IMR-90 (cell line): ENCODE measurements around the gene ZFYVE28. TPM values are rescaled to one million over a fixed set of nuclear protein-coding genes. Genes with fewer than 3 reads are reported as not detected.

Source experiments
- ATAC-seq: fragments of 200-7000 bp; cut with Tn5 transposase; 2 replicates; pipeline ENCODE4 v1.9.1; 2020; ENCODE audit warnings: low read depth, mild to moderate bottlenecking, moderate library complexity
- BruUV-seq: library from RNA; stranded (reverse); fragments of 400-500 nt; replicated peaks from 2 replicates; lab custom pipeline; 2021; lab: Mats Ljungman, UMichigan
- CTCF ChIA-PET: fragments of 300-600 bp; formaldehyde crosslinking; extraction: SDS; loops from one replicate; lab custom pipeline; 2021; ENCODE audit warnings: antibody characterized with exemption; lab: Yijun Ruan, JAX
- POLR2A ChIA-PET: fragments of 300-600 bp; sonication (Branson Sonifier 250); formaldehyde crosslinking; loops from one replicate; lab custom pipeline; 2022; ENCODE audit warnings: antibody characterized with exemption; ENCODE audit not compliant: unreplicated experiment; lab: Charles Lee
- DNase-seq: peaks from one replicate; pipeline ENCODE4 v3.0.0; 2013
- H2AFZ ChIP-seq: replicated peaks from 2 replicates; pipeline ENCODE3; 2013; ENCODE audit warnings: low read length, mild to moderate bottlenecking; ENCODE audit not compliant: poor library complexity
- H2AK5ac ChIP-seq: 2 replicates; pipeline ENCODE4 v1.6.1; 2013; ENCODE audit warnings: low read depth, low read length, inconsistent platforms
- H2AK9ac ChIP-seq: replicated peaks from 2 replicates; pipeline ENCODE3; 2013; ENCODE audit warnings: mild to moderate bottlenecking, low read depth, low read length, moderate library complexity; ENCODE audit not compliant: poor library complexity
- H2BK120ac ChIP-seq: 2 replicates; pipeline ENCODE4 v1.6.1; 2013; ENCODE audit warnings: low read depth, low read length, inconsistent platforms
- H2BK15ac ChIP-seq: 3 replicates; pipeline ENCODE4 v1.6.1; 2013; ENCODE audit warnings: low read depth, low read length, inconsistent platforms
- H2BK20ac ChIP-seq: 2 replicates; pipeline ENCODE4 v1.6.1; 2013; ENCODE audit warnings: low read depth, mild to moderate bottlenecking, inconsistent platforms, low read length, moderate library complexity
- H2BK5ac ChIP-seq: 2 replicates; pipeline ENCODE4 v1.6.1; 2013; ENCODE audit warnings: mild to moderate bottlenecking, low read depth, low read length, inconsistent platforms; ENCODE audit not compliant: poor library complexity, severe bottlenecking
- H3K14ac ChIP-seq: replicated peaks from 2 replicates; pipeline ENCODE4 v1.6.1; 2013; ENCODE audit warnings: low read depth, low read length, inconsistent platforms
- H3K18ac ChIP-seq: 2 replicates; pipeline ENCODE4 v1.6.1; 2013; ENCODE audit warnings: low read depth, low read length, control low read depth
- H3K23ac ChIP-seq: 2 replicates; pipeline ENCODE4 v1.6.1; 2013; ENCODE audit warnings: low read depth, low read length, inconsistent platforms
- H3K27ac ChIP-seq: 2 replicates; pipeline ENCODE4 v1.5.1; 2013; ENCODE audit warnings: mild to moderate bottlenecking, control low read depth, low read length; ENCODE audit not compliant: insufficient read depth
- H3K27me3 ChIP-seq: 2 replicates; pipeline ENCODE4 v1.6.1; 2013; ENCODE audit warnings: low read length; ENCODE audit not compliant: control insufficient read depth, insufficient read depth
- H3K36me3 ChIP-seq: 2 replicates; pipeline ENCODE4 v1.6.1; 2013; ENCODE audit warnings: low read length, mixed read lengths; ENCODE audit not compliant: control insufficient read depth, insufficient read depth
- H3K4ac ChIP-seq: 2 replicates; pipeline ENCODE4 v1.6.1; 2013; ENCODE audit warnings: low read depth, low read length, inconsistent platforms
- H3K4me1 ChIP-seq: 2 replicates; pipeline ENCODE4 v1.6.1; 2013; ENCODE audit warnings: low read length, mixed read lengths; ENCODE audit not compliant: control insufficient read depth, insufficient read depth
- H3K4me2 ChIP-seq: 2 replicates; pipeline ENCODE4 v1.6.1; 2013; ENCODE audit warnings: low read depth, mild to moderate bottlenecking, control low read depth, low read length, moderate library complexity
- H3K4me3 ChIP-seq: 2 replicates; pipeline ENCODE4 v1.5.1; 2013; ENCODE audit warnings: low read depth, mild to moderate bottlenecking, control low read depth, low read length, moderate library complexity; ENCODE audit not compliant: insufficient read depth
- H3K56ac ChIP-seq: 2 replicates; pipeline ENCODE4 v1.6.1; 2013; ENCODE audit warnings: low read length, inconsistent platforms; ENCODE audit not compliant: insufficient read depth; ENCODE audit errors: extremely low read depth
- H3K79me1 ChIP-seq, 2 experiments: 2 replicates each; pipeline ENCODE4 v1.6.1; 2013; ENCODE audit warnings: low read length in 2 of 2, inconsistent platforms in 1 of 2, low read depth in 1 of 2
- H3K9ac ChIP-seq: 2 replicates; pipeline ENCODE4 v1.6.1; 2013; ENCODE audit warnings: low read depth, low read length, control low read depth
- H3K9me1 ChIP-seq: 2 replicates; pipeline ENCODE4 v1.6.1; 2013; ENCODE audit warnings: low read length, inconsistent platforms; ENCODE audit not compliant: insufficient read depth
- H3K9me3 ChIP-seq: 2 replicates; pipeline ENCODE4 v1.6.1; 2013; ENCODE audit warnings: low read length; ENCODE audit not compliant: control insufficient read depth, insufficient read depth
- H4K20me1 ChIP-seq: 2 replicates; pipeline ENCODE4 v1.6.1; 2013; ENCODE audit warnings: low read length, inconsistent platforms; ENCODE audit not compliant: insufficient read depth
- H4K5ac ChIP-seq: 2 replicates; pipeline ENCODE4 v1.6.1; 2013; ENCODE audit warnings: mild to moderate bottlenecking, low read depth, low read length, control low read depth
- H4K8ac ChIP-seq, 2 experiments: 2 replicates each; pipeline ENCODE4 v1.6.1; 2013; ENCODE audit warnings: low read depth in 2 of 2, low read length in 2 of 2, control low read depth in 1 of 2, inconsistent platforms in 1 of 2
- H4K91ac ChIP-seq: 2 replicates; pipeline ENCODE4 v1.6.1; 2013; ENCODE audit warnings: low read depth, low read length, inconsistent platforms; ENCODE audit not compliant: insufficient read depth
- BHLHE40 ChIP-seq: fragments of 150-350 bp; IDR thresholded peaks from 2 replicates; pipeline ENCODE4 v1.6.1; 2016; ENCODE audit warnings: mild to moderate bottlenecking, low read depth, low read length
- CEBPB ChIP-seq: IDR thresholded peaks from 2 replicates; pipeline ENCODE4 v1.6.1; 2012; ENCODE audit warnings: low read depth, low read length, improper control_type of control experiment
- RFX5 ChIP-seq: IDR thresholded peaks from 2 replicates; pipeline ENCODE4 v1.8.0; 2012; ENCODE audit warnings: low read depth, mild to moderate bottlenecking, low read length, moderate library complexity
- WGBS, 2 experiments: methylation state at CpG; one replicate each; pipeline versions ENCODE4 v1.1.5 to v1.1.7; 2013; ENCODE audit warnings: missing lambda C conversion rate in 2 of 2; ENCODE audit not compliant: insufficient read length in 1 of 2; ENCODE audit errors: extremely low coverage in 2 of 2; 5-methylcytosine and 5-hydroxymethylcytosine counted together
- dilution Hi-C: fragments of 300-500 bp; cut with HindIII; formaldehyde crosslinking; loops from one replicate; pipeline ENCODE4 v1.14.3; 2018; ENCODE audit warnings: low sequenced_read_pairs; ENCODE audit not compliant: unreplicated experiment
- in situ Hi-C: fragments of 300-500 bp; cut with MboI; formaldehyde crosslinking; loops from 3 replicates; pipeline ENCODE4 v1.14.3; 2019; ENCODE audit warnings: low sequenced_read_pairs, inconsistent platforms, mixed read lengths
- intact Hi-C: fragments of 100-400 bp; cut with micrococcal nuclease; formaldehyde crosslinking; loops from 2 replicates; pipeline ENCODE4 v1.10.0; 2022
- polyA plus RNA-seq, 3 experiments: library from polyadenylated mRNA; depleted of rRNA; stranded (reverse); fragments of >200 nt; gene quantifications; 2 replicates each; pipeline ENCODE4 v1.2.3, GENCODE V29; 2012; ENCODE audit warnings: low replicate concordance in 1 of 3
- total RNA-seq: library from RNA; depleted of rRNA; stranded (reverse); fragments of >200 nt; gene quantifications from 2 replicates; pipeline ENCODE4 v1.2.3, GENCODE V29; 2012

ZFYVE28 gene
- total and polyA plus RNA-seq, 2 of the 4 experiments (the other 2 are of a cell fraction): 0.36 to 1.2 TPM

DNA sequence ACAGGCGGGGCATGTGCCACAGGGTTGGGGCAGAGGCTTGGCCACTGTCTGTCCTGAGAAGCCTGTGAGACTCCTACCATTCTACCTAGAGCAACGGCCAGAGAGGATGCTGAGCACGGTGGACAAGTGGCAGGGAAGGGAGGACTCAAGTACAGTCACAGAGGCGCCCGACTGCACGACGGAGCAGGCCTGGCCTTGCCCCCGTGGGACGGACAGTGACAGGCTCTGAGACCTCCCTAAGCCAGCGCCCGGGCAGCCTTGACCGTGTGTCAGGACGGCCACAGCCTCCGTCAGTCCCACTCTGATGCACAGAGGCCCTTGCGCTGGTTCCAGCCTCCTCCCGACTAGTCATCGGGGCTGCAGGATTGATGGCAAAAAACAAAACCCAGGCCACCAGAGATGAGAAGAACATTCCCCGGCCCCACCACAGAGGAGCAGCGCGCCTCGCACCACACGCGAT lies 119.9 kb downstream of the ZFYVE28 start:
- H4K8ac ChIP-seq: no peak overlapping the region
- H2BK20ac ChIP-seq: no peak overlapping the region
- H3K23ac ChIP-seq: no peak overlapping the region
- H3K36me3 ChIP-seq: no peaks in the 10 kb centered on the region
- no peak for DNase-seq
- no peak overlapping the region for H3K14ac ChIP-seq
- no peak overlapping the region for H4K5ac ChIP-seq
- dilution Hi-C loops (no loop called here), intact Hi-C loops (no loop called here), in situ Hi-C loops (no loop called here)
- ATAC-seq: no peak
- H2AK5ac ChIP-seq: no peak overlapping the region
- H4K91ac ChIP-seq: no peak overlapping the region
- H3K27me3 ChIP-seq: peaks cover 13% of the 10 kb centered on the region
- H3K4me2 ChIP-seq: no peak overlapping the region
- CTCF ChIA-PET: no interaction called here
- H2BK120ac ChIP-seq: no peak overlapping the region
- BruUV-seq: no TSS peak
- 72% methylated on average over 14 of the region's 23 CpGs; no CpG with 5 or more reads in 1 of the 2 experiments for WGBS, 2 experiments
- no peak overlapping the region for H3K9ac ChIP-seq
- H3K56ac ChIP-seq: no peak overlapping the region
- H2BK5ac ChIP-seq: no peak overlapping the region
- H3K4me1 ChIP-seq: no peaks in the 10 kb centered on the region; the same call in 1 of the 2 replicates
- H3K79me1 ChIP-seq: no peaks in the 10 kb centered on the region
- no peak overlapping the region for H2AFZ ChIP-seq
- H2BK15ac ChIP-seq: no peak overlapping the region
- no peaks in the 10 kb centered on the region for H3K9me1 ChIP-seq
- no peak overlapping the region for H3K4ac ChIP-seq
- H3K18ac ChIP-seq: no peak overlapping the region
- no peaks in the 10 kb centered on the region for H4K20me1 ChIP-seq
- no peak overlapping the region for H3K27ac ChIP-seq
- TF ChIP-seq BHLHE40: no peak
- no peak for TF ChIP-seq RFX5
- no peak for TF ChIP-seq CEBPB
- no peak overlapping the region for H3K4me3 ChIP-seq
- POLR2A ChIA-PET: no interaction called here
- no peak overlapping the region for H2AK9ac ChIP-seq
- peaks cover 7% of the 10 kb centered on the region for H3K9me3 ChIP-seq
